HCT116 (cell line): Measurements from ENCODE around the gene KIF26B. TPM values are rescaled to one million over a fixed set of nuclear protein-coding genes. Genes with fewer than 3 reads are reported as not detected.

Source experiments
- ATAC-seq: fragments of 200-7000 bp; cut with Tn5 transposase; 2 replicates; pipeline ENCODE4 v1.9.1; 2020; ENCODE audit warnings: mild to moderate bottlenecking, moderate library complexity
- BruUV-seq: library from RNA; stranded (reverse); fragments of 400-500 nt; replicated peaks from 2 replicates; lab custom pipeline; 2021; lab: Mats Ljungman, UMichigan
- CTCF ChIA-PET: fragments of 300-600 bp; sonication (Branson Sonifier 250); formaldehyde crosslinking; loops from one replicate; lab custom pipeline; 2021; ENCODE audit warnings: antibody characterized with exemption; lab: Charles Lee
- POLR2A ChIA-PET: fragments of 300-600, 350-600 bp; sonication (Branson Sonifier 250); formaldehyde crosslinking; loops from one replicate; lab custom pipeline; 2021; ENCODE audit warnings: antibody characterized with exemption; lab: Charles Lee
- RAD21 ChIA-PET, 2 experiments: fragments of 300-600 bp; sonication (Branson Sonifier 250); formaldehyde crosslinking; loops; one replicate each; lab custom pipeline; 2023; ENCODE audit warnings: low total read pairs in 2 of 2; ENCODE audit not compliant: uncharacterized antibody in 2 of 2, unreplicated experiment in 2 of 2, low non-redundant PET in 1 of 2; lab: Charles Lee
- DNase-seq: peaks from one replicate; pipeline ENCODE4 v3.0.0-alpha.2; 2010; ENCODE audit warnings: low read depth, low spot score
- H2AFZ ChIP-seq: fragments of 200-600 bp; shearing (Covaris generic), sonication (generic); 2 replicates; pipeline ENCODE4 v1.6.1; 2017; ENCODE audit warnings: low read depth, mixed run types, mixed read lengths, antibody characterized with exemption, low read length; ENCODE audit not compliant: poor library complexity, severe bottlenecking
- H3K27ac ChIP-seq: 2 replicates; pipeline ENCODE4 v1.5.1; 2012; ENCODE audit warnings: low read depth, low read length
- H3K27me3 ChIP-seq: fragments of 200-600 bp; sonication (generic); 2 replicates; pipeline ENCODE4 v1.6.1; 2016; ENCODE audit warnings: mixed run types, low read length, mixed read lengths; ENCODE audit not compliant: insufficient read depth
- H3K36me3 ChIP-seq, 2 experiments: fragments of 200-500 bp in 1 of 2; fragments of 200-600 bp in 1 of 2; sonication (Bioruptor generic) in 1 of 2; sonication (generic) in 1 of 2; 2 replicates each; pipeline versions ENCODE4 v1.5.1 to v1.6.1; 2014 to 2016; ENCODE audit warnings: low read length in 2 of 2, inconsistent platforms in 1 of 2, mixed read lengths in 1 of 2, mixed run types in 1 of 2; ENCODE audit not compliant: insufficient read depth in 2 of 2, control insufficient read depth in 1 of 2
- H3K4me1 ChIP-seq, 2 experiments: fragments of 200-600 bp in 1 of 2; sonication (generic) in 1 of 2; 2 replicates each; pipeline versions ENCODE4 v1.5.1 to v1.6.1; 2012 to 2017; ENCODE audit warnings: low read length in 2 of 2, inconsistent platforms in 1 of 2, mild to moderate bottlenecking in 1 of 2, mixed read lengths in 1 of 2, mixed run types in 1 of 2, moderate library complexity in 1 of 2; ENCODE audit not compliant: insufficient read depth in 2 of 2, control insufficient read depth in 1 of 2
- H3K4me2 ChIP-seq: fragments of 200-600 bp; sonication (generic); 2 replicates; pipeline ENCODE4 v1.6.1; 2017; ENCODE audit warnings: mixed run types, low read length, mixed read lengths
- H3K4me3 ChIP-seq, 2 experiments: fragments of 200-600 bp in 1 of 2; sonication (generic) in 1 of 2; replicated peaks in 1 of 2; 2 replicates each; pipeline ENCODE4 v1.5.1; 2011 to 2016; ENCODE audit warnings: low read length in 2 of 2, control low read depth in 1 of 2, low read depth in 1 of 2, mild to moderate bottlenecking in 1 of 2, mixed read lengths in 1 of 2, mixed run types in 1 of 2
- H3K79me2 ChIP-seq: fragments of 200-600 bp; sonication (generic); 2 replicates; pipeline ENCODE4 v1.6.1; 2017; ENCODE audit warnings: mild to moderate bottlenecking, mixed run types, low read length, moderate library complexity, mixed read lengths; ENCODE audit not compliant: insufficient read depth
- H3K9ac ChIP-seq: fragments of 200-600 bp; sonication (generic); 2 replicates; pipeline ENCODE4 v1.6.1; 2016; ENCODE audit warnings: low read length, mixed read lengths
- H3K9me2 ChIP-seq: fragments of 200-600 bp; sonication (generic), shearing (Covaris generic); 2 replicates; pipeline ENCODE4 v1.6.1; 2017; ENCODE audit warnings: mixed run types, mild to moderate bottlenecking, moderate library complexity; ENCODE audit not compliant: insufficient read depth
- H3K9me3 ChIP-seq, 2 experiments: fragments of 200-500 bp in 1 of 2; fragments of 200-600 bp in 1 of 2; sonication (Bioruptor generic) in 1 of 2; sonication (generic) in 1 of 2; 2 replicates each; pipeline ENCODE4 v1.6.1; 2014 to 2017; ENCODE audit warnings: low read length in 2 of 2, mixed read lengths in 2 of 2, inconsistent platforms in 1 of 2, low read depth in 1 of 2, mild to moderate bottlenecking in 1 of 2, mixed run types in 1 of 2, moderate library complexity in 1 of 2; ENCODE audit not compliant: control insufficient read depth in 1 of 2, insufficient read depth in 1 of 2
- H4K20me1 ChIP-seq: fragments of 200-600 bp; sonication (generic), shearing (Covaris generic); 2 replicates; pipeline ENCODE4 v1.6.1; 2017; ENCODE audit warnings: mixed run types, mild to moderate bottlenecking, moderate library complexity; ENCODE audit not compliant: insufficient read depth
- CEBPB ChIP-seq: IDR thresholded peaks from 2 replicates; pipeline ENCODE4 v1.6.1; 2012; ENCODE audit warnings: low read depth
- EGR1 ChIP-seq: IDR thresholded peaks from 2 replicates; pipeline ENCODE4 v1.6.1; 2012; ENCODE audit warnings: low read depth
- ELF1 ChIP-seq: IDR thresholded peaks from 2 replicates; pipeline ENCODE4 v1.6.1; 2012; ENCODE audit warnings: low read depth, borderline replicate concordance
- EZH2 ChIP-seq: fragments of 200-600 bp; sonication (generic); IDR thresholded peaks from 2 replicates; pipeline ENCODE4 v1.6.1; 2017; ENCODE audit warnings: antibody characterized with exemption, mixed run types
- FOSL1 ChIP-seq: IDR thresholded peaks from 2 replicates; pipeline ENCODE4 v1.6.1; 2012; ENCODE audit warnings: low read depth
- MAX ChIP-seq: IDR thresholded peaks from 2 replicates; pipeline ENCODE4 v1.6.1; 2012
- POLR2A ChIP-seq: IDR thresholded peaks from 2 replicates; pipeline ENCODE4 v1.7.0; 2011; ENCODE audit warnings: borderline replicate concordance; ENCODE audit not compliant: insufficient read depth, insufficient read length; ENCODE audit errors: extremely low read depth
- REST ChIP-seq: IDR thresholded peaks from 2 replicates; pipeline ENCODE4 v1.6.1; 2012; ENCODE audit warnings: low read depth
- SIN3A ChIP-seq: IDR thresholded peaks from 2 replicates; pipeline ENCODE4 v1.6.1; 2012; ENCODE audit warnings: low read depth
- SRF ChIP-seq: IDR thresholded peaks from 2 replicates; pipeline ENCODE4 v1.6.1; 2012; ENCODE audit warnings: low read depth
- ZBTB33 ChIP-seq: IDR thresholded peaks from 2 replicates; pipeline ENCODE4 v1.6.1; 2011; ENCODE audit warnings: mild to moderate bottlenecking, low read length, moderate library complexity; ENCODE audit not compliant: insufficient replicate concordance; ENCODE audit errors: extremely low read depth
- ZFX ChIP-seq: fragments of 450-650 bp; IDR thresholded peaks from 2 replicates; pipeline ENCODE4 v1.6.1; 2017
- ZNF274 ChIP-seq: fragments of 200-500 bp; sonication (Bioruptor generic); IDR thresholded peaks from 2 replicates; pipeline ENCODE4 v1.6.1; 2014; ENCODE audit warnings: mild to moderate bottlenecking, low read depth, low read length, inconsistent platforms
- intact Hi-C: fragments of 100-400 bp; cut with micrococcal nuclease; formaldehyde crosslinking; loops from 2 replicates; pipeline ENCODE4 v1.10.0; 2022
- total RNA-seq: library from RNA; stranded (reverse); gene quantifications from one replicate; pipeline ENCODE4 v1.2.1, GENCODE V29; 2021; ENCODE audit not compliant: unreplicated experiment

The KIF26B gene
- total RNA-seq, 1 experiment from 2014 or later = 0.49 TPM

GRCh38 chr1:245198748-245199516 is 44.1 kb downstream of the KIF26B start:
- RAD21 ChIA-PET = no interaction called here
- H3K79me2 ChIP-seq = no peaks in the 10 kb centered on the region
- H3K27me3 ChIP-seq = no peaks in the 10 kb centered on the region
- no TSS peak for BruUV-seq
- intact Hi-C loops = no loop called here
- H3K4me1 ChIP-seq = no peaks in the 10 kb centered on the region
- CTCF ChIA-PET = no interaction called here
- H3K27ac ChIP-seq = no peak overlapping the region
- POLR2A ChIA-PET = no interaction called here
- no peak for ATAC-seq
- no peak overlapping the region for H3K4me2 ChIP-seq
- no peak overlapping the region for H3K9ac ChIP-seq
- H3K4me3 ChIP-seq = no peak overlapping the region
- H3K9me3 ChIP-seq = no peaks in the 10 kb centered on the region
- no peak for DNase-seq
- no peaks in the 10 kb centered on the region for H3K9me2 ChIP-seq
- TF ChIP-seq ELF1 = no peak
- TF ChIP-seq SIN3A = no peak
- no peak for TF ChIP-seq EGR1
- no peak for TF ChIP-seq ZBTB33
- no peak for TF ChIP-seq ZNF274
- TF ChIP-seq EZH2 = no peak
- no peak for TF ChIP-seq FOSL1
- no peak for TF ChIP-seq MAX
- no peak for TF ChIP-seq ZFX
- TF ChIP-seq REST = no peak
- TF ChIP-seq CEBPB = no peak
- no peak for TF ChIP-seq POLR2A
- TF ChIP-seq SRF = no peak
- H3K36me3 ChIP-seq = no peaks in the 10 kb centered on the region
- no peak overlapping the region for H2AFZ ChIP-seq
- no peaks in the 10 kb centered on the region for H4K20me1 ChIP-seq
